GM10266 (cell line): ENCODE data around the gene CCDC88C.
A peak's percentile ranks its signal among the peaks of the same experiment; 100 is the strongest.

Source experiments
- DNase-seq: peaks from one replicate; pipeline ENCODE4 v3.0.0; 2012; ENCODE audit errors: extremely low spot score
- CTCF ChIP-seq: IDR thresholded peaks from 2 replicates; pipeline ENCODE4 v1.5.1; 2012; ENCODE audit warnings: mild to moderate bottlenecking, low read depth; ENCODE audit not compliant: control insufficient read depth, insufficient read depth; ENCODE audit errors: missing control alignments

Gene CCDC88C

DNA sequence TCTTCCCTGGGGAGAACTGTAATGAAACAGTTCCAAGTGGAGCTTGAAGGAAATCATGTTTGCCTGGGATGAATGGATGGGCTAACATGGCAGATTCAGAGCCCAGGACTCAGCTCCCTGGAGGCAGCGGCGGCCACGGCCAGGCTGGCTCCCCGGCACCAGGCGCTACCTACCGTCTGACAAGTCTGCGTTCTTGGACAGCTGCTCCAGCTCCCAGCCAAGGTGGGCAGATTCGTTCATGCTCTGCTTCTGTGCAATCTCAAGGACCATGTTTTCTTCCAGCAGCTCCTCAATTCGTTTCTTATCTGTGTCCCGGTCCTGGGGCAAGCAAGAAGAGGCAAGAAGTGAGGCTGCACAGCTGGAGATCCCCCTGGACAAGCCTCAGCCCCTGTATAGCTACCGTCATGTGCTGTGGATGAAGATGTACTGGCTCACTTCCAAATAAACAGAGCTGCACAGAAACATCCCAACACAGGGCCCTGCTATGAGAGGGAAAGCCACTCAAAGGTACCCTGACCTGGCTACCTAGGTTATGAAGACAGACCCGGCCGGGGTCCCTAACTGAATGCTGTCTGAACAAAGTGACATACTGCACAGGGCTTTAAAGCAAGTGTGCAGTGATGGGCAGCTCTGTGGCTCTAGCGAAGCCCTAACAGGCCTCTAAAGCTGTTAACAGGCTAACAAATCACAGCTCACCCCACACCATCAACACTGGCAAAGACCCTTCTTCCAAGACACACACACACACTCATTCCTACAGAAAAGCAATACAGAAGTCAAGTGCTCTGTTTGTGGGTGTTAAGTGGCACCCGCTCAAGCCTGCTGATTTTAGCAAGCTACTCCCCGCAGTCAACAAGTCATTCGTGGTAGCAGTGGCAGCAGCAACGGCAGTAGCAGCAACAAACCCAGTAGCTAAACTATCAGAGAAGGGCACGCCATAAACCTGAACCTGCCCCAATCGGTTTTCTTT is 92.7 kb downstream of the CCDC88C start:
- no peak for DNase-seq
- TF ChIP-seq CTCF = no peak

GRCh38 chr14:91323671-91324605 is 93.7 kb downstream of the CCDC88C start:
- TF ChIP-seq CTCF = peak; percentile 94
- peak; percentile 81 for DNase-seq

DNA sequence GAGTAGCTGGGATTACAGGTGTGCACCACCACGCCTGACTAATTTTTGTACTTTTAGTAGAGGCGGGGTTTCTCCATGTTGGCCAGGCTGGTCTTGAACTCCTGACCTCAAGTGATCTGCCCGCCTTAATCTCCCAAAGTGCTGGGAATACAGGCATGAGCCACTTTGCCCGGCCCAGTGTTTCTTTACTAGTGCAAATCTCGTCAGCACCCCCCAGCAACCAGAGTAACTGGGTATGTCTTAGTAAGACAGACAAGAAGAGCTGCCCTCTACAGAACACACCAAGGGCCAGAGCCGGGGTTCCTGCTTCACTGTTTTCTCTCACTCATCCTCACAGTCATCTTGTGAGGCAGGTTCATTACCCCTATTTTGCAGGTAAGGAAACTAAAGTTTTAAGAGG is 94.6 kb downstream of the CCDC88C start:
- no peak for DNase-seq
- no peak for TF ChIP-seq CTCF

DNA sequence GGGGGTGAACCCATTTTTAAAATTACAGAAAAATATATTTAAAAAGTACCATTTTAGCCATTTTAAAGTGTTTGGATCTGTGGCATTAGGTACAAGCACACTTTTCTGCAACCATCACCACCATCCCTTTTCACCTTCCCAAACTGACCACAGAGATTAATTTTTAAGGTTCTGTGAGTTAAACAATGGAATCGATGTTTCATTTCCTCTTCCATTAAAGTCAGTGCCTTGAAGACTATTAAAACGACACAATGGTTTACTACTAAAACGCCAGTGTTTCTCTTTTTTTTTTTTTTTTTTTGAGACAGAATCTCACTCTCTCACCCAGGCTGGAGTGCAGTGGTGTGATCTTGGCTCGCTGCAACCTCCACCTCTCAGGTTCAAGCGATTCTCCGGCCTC is 95.0 kb downstream of the CCDC88C start:
- no peak for DNase-seq
- TF ChIP-seq CTCF = no peak

DNA sequence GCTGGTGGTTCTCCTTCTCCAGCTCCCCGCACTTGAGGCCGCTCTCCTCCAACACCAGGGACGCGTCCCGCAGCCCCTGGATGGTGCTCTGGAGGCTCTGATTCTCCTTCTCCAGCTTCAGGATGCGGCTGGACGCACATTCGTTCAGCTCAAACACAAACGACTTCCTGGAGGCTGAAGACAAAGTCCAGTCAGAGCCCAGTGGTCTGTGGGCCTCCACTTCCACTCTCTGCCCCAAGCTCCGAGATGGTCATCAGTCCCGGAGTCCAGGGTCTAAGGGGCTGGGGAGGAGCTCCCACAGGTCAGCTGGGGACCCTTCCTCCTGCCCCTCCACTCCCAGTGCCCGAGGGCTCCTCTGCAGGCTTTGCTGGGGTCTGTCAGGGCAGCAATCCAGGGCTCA is 96.5 kb downstream of the CCDC88C start:
- no peak for TF ChIP-seq CTCF
- no peak for DNase-seq

DNA sequence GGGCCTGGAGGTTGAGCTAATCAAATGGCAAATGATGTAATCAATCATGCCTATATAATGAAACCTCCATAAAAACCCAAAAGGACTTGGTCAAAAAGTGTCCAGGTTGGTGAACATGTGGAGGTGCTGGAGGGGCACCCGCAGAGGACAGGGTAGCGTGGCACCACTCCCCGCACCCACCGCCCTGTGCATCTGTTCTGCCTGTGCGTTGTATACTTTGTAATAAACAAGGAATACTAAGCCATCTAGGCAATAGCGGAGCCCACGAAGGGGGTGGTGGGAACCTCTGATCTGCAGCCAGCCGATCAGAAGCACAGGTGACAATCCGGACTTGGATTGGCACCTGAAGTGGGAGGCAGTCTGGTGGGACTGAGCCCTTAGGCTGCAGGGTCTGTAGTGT is 97.4 kb downstream of the CCDC88C start:
- no peak for TF ChIP-seq CTCF
- DNase-seq = no peak
